H1 (cell line): Measurements from ENCODE around the gene PABPN1. TPM values are rescaled to one million over a fixed set of nuclear protein-coding genes. Genes with fewer than 3 reads are reported as not detected.

ENCODE experiments used
- CTCF ChIA-PET: fragments of 300-600 bp; sonication (Branson Sonifier 250); formaldehyde crosslinking; loops from one replicate; lab custom pipeline; 2021; ENCODE audit not compliant: partially characterized antibody; lab: Charles Lee
- POLR2A ChIA-PET: fragments of 300-600 bp; sonication (Branson Sonifier 250); formaldehyde crosslinking; loops from one replicate; lab custom pipeline; 2021; ENCODE audit warnings: inconsistent platforms; ENCODE audit not compliant: partially characterized antibody; lab: Charles Lee
- DNase-seq, 2 experiments: peaks; one replicate each; pipeline versions ENCODE4 v3.0.0 to v3.0.0-alpha.2; 2010 to 2022; ENCODE audit warnings: low spot score in 2 of 2, low read depth in 1 of 2, mixed read lengths in 1 of 2
- FAIRE-seq: peaks from 2 replicates; lab custom pipeline; 2011; peaks lifted over from hg19 to GRCh38; lab: Jason Lieb, UNC
- H2AFZ ChIP-seq: 2 replicates; pipeline ENCODE4 v1.8.1; 2012; ENCODE audit warnings: low read length, inconsistent platforms
- H2AK5ac ChIP-seq: 2 replicates; pipeline ENCODE4 v1.6.1; 2013; ENCODE audit warnings: low read depth, low read length
- H2BK120ac ChIP-seq: replicated peaks from 2 replicates; pipeline ENCODE3; 2013; ENCODE audit warnings: low read depth, low read length, inconsistent platforms
- H2BK12ac ChIP-seq: 2 replicates; pipeline ENCODE4 v1.6.1; 2013; ENCODE audit warnings: low read depth, low read length
- H2BK15ac ChIP-seq: 2 replicates; pipeline ENCODE4 v1.6.1; 2013; ENCODE audit warnings: low read length
- H2BK20ac ChIP-seq: 2 replicates; pipeline ENCODE4 v1.6.1; 2013; ENCODE audit warnings: low read length
- H2BK5ac ChIP-seq: 2 replicates; pipeline ENCODE4 v1.6.1; 2013; ENCODE audit warnings: low read depth, low read length
- H3K14ac ChIP-seq: 2 replicates; pipeline ENCODE4 v1.6.1; 2013; ENCODE audit warnings: inconsistent platforms; ENCODE audit not compliant: insufficient read length
- H3K18ac ChIP-seq: 2 replicates; pipeline ENCODE4 v1.6.1; 2013; ENCODE audit warnings: low read length; ENCODE audit errors: extremely low read depth
- H3K23ac ChIP-seq: 2 replicates; pipeline ENCODE4 v1.6.1; 2013; ENCODE audit warnings: inconsistent platforms; ENCODE audit not compliant: insufficient read length
- H3K23me2 ChIP-seq: 2 replicates; pipeline ENCODE4 v1.6.1; 2013; ENCODE audit warnings: low read depth, low read length
- H3K27ac ChIP-seq: 2 replicates; pipeline ENCODE4 v1.6.1; 2011; ENCODE audit warnings: low read depth, low read length, inconsistent platforms
- H3K27me3 ChIP-seq, 4 experiments: replicated peaks in 1 of 4; 1 replicate in 1 of 4; 2 replicates in 3 of 4; pipeline versions ENCODE4 v1.6.1 to v1.8.1; 2011 to 2013; ENCODE audit warnings: low read length in 3 of 4, mild to moderate bottlenecking in 3 of 4, inconsistent platforms in 2 of 4, mixed read lengths in 2 of 4, moderate library complexity in 1 of 4; ENCODE audit not compliant: control insufficient read depth in 3 of 4, insufficient read depth in 3 of 4; ENCODE audit errors: extremely low read depth in 1 of 4
- H3K36me3 ChIP-seq, 4 experiments: 2 replicates each; pipeline versions ENCODE4 v1.6.1 to v1.8.1; 2011 to 2013; ENCODE audit warnings: mild to moderate bottlenecking in 4 of 4, low read length in 3 of 4, moderate library complexity in 2 of 4, control low read depth in 1 of 4, inconsistent platforms in 1 of 4; ENCODE audit not compliant: insufficient read depth in 4 of 4, control insufficient read depth in 2 of 4
- H3K4ac ChIP-seq: replicated peaks from 2 replicates; pipeline ENCODE3; 2013; ENCODE audit warnings: low read length, low read depth, mixed read lengths, inconsistent platforms; ENCODE audit not compliant: insufficient read length
- H3K4me1 ChIP-seq, 4 experiments: replicated peaks in 1 of 4; 1 replicate in 1 of 4; 2 replicates in 3 of 4; pipeline versions ENCODE4 v1.6.1 to v1.8.1; 2011 to 2013; ENCODE audit warnings: low read length in 3 of 4, inconsistent platforms in 2 of 4, mixed read lengths in 1 of 4; ENCODE audit not compliant: insufficient read depth in 4 of 4, control insufficient read depth in 3 of 4
- H3K4me2 ChIP-seq, 2 experiments: 2 replicates each; pipeline versions ENCODE4 v1.6.1 to v1.8.1; 2011 to 2013; ENCODE audit warnings: low read depth in 2 of 2, low read length in 2 of 2, control low read depth in 1 of 2, inconsistent platforms in 1 of 2, mild to moderate bottlenecking in 1 of 2; ENCODE audit not compliant: insufficient read depth in 1 of 2
- H3K4me3 ChIP-seq, 4 experiments: fragments of 200-600, 300-600 bp in 1 of 4; sonication (generic), shearing (Covaris generic), sonication (Bioruptor Twin) in 1 of 4; 2 replicates each; pipeline versions ENCODE4 v1.5.1 to v1.8.1; 2011 to 2016; ENCODE audit warnings: low read length in 4 of 4, low read depth in 3 of 4, control low read depth in 2 of 4, inconsistent platforms in 2 of 4, mild to moderate bottlenecking in 2 of 4, mixed read lengths in 1 of 4, moderate library complexity in 1 of 4; ENCODE audit not compliant: insufficient read depth in 2 of 4; ENCODE audit errors: extremely low read depth in 1 of 4
- H3K56ac ChIP-seq: replicated peaks from 2 replicates; pipeline ENCODE3; 2013; ENCODE audit warnings: low read depth, mild to moderate bottlenecking, mixed read lengths, low read length, inconsistent platforms; ENCODE audit not compliant: insufficient read length
- H3K79me1 ChIP-seq: 2 replicates; pipeline ENCODE4 v1.6.1; 2013; ENCODE audit warnings: low read depth, low read length, control low read depth
- H3K79me2 ChIP-seq, 2 experiments: 2 replicates each; pipeline versions ENCODE4 v1.6.1 to v1.8.1; 2012 to 2013; ENCODE audit warnings: low read length in 2 of 2, mild to moderate bottlenecking in 2 of 2, inconsistent platforms in 1 of 2; ENCODE audit not compliant: insufficient read depth in 2 of 2, control insufficient read depth in 1 of 2
- H3K9ac ChIP-seq, 4 experiments: replicated peaks in 1 of 4; 1 replicate in 1 of 4; 2 replicates in 3 of 4; pipeline versions ENCODE4 v1.6.1 to v1.8.1; 2011 to 2013; ENCODE audit warnings: low read depth in 3 of 4, low read length in 3 of 4, control low read depth in 2 of 4, mild to moderate bottlenecking in 2 of 4, moderate library complexity in 2 of 4, inconsistent platforms in 1 of 4; ENCODE audit errors: extremely low read depth in 1 of 4
- H3K9me3 ChIP-seq, 2 experiments: 2 replicates each; pipeline versions ENCODE4 v1.6.1 to v1.8.1; 2012 to 2013; ENCODE audit warnings: mild to moderate bottlenecking in 2 of 2, moderate library complexity in 2 of 2, control low read depth in 1 of 2, inconsistent platforms in 1 of 2, low read depth in 1 of 2, low read length in 1 of 2, mixed read lengths in 1 of 2; ENCODE audit not compliant: insufficient read depth in 2 of 2
- H4K20me1 ChIP-seq, 2 experiments: replicated peaks in 1 of 2; 2 replicates each; pipeline versions ENCODE3 to v1.8.1; 2011 to 2013; ENCODE audit warnings: inconsistent platforms in 2 of 2, low read length in 2 of 2, mild to moderate bottlenecking in 1 of 2; ENCODE audit not compliant: insufficient read depth in 2 of 2, control insufficient read depth in 1 of 2
- H4K5ac ChIP-seq: 2 replicates; pipeline ENCODE4 v1.6.1; 2013; ENCODE audit warnings: low read length, low read depth, mixed read lengths, inconsistent platforms; ENCODE audit not compliant: insufficient read length
- H4K8ac ChIP-seq: 2 replicates; pipeline ENCODE4 v1.8.0; 2013; ENCODE audit warnings: mild to moderate bottlenecking, moderate library complexity, low read length, inconsistent platforms; ENCODE audit not compliant: insufficient read depth; ENCODE audit errors: extremely low read depth
- H4K91ac ChIP-seq: replicated peaks from 2 replicates; pipeline ENCODE3; 2013; ENCODE audit warnings: low read length, mixed read lengths, inconsistent platforms; ENCODE audit not compliant: insufficient read length
- BCL11A ChIP-seq, 2 experiments: IDR thresholded peaks; one replicate each; pipeline ENCODE4 v1.6.1; 2011; ENCODE audit warnings: low read depth in 2 of 2, low read length in 2 of 2, mild to moderate bottlenecking in 2 of 2
- CBX8 ChIP-seq: fragments of 300-800, 300-1000 bp; sonication (generic); IDR thresholded peaks from 2 replicates; pipeline ENCODE4 v1.7.1; 2016; ENCODE audit warnings: low read depth, low read length, borderline replicate concordance
- EGR1 ChIP-seq: IDR thresholded peaks from 2 replicates; pipeline ENCODE4 v1.6.1; 2011; ENCODE audit warnings: low read depth, low read length, borderline replicate concordance
- FOSL1 ChIP-seq: IDR thresholded peaks from 2 replicates; pipeline ENCODE4 v1.6.1; 2011; ENCODE audit warnings: mild to moderate bottlenecking, low read depth, low read length, moderate library complexity; ENCODE audit not compliant: insufficient read depth
- GTF2F1 ChIP-seq: IDR thresholded peaks from 2 replicates; pipeline ENCODE4 v1.6.1; 2012; ENCODE audit warnings: low read depth, low read length, improper control_type of control experiment, borderline replicate concordance
- HDAC6 ChIP-seq: IDR thresholded peaks from one replicate; pipeline ENCODE4 v1.7.1; 2012; ENCODE audit warnings: low read depth, mild to moderate bottlenecking, inconsistent platforms, low read length, moderate library complexity
- SIN3A ChIP-seq, 2 experiments: IDR thresholded peaks in 1 of 2; conservative IDR thresholded peaks in 1 of 2; 2 replicates each; pipeline ENCODE4 v1.6.1; 2011 to 2012; ENCODE audit warnings: low read length in 2 of 2, improper control_type of control experiment in 1 of 2, low read depth in 1 of 2, mild to moderate bottlenecking in 1 of 2
- SIRT6 ChIP-seq: IDR thresholded peaks from one replicate; pipeline ENCODE4 v1.7.1; 2012; ENCODE audit warnings: low read length, inconsistent platforms
- SRF ChIP-seq: IDR thresholded peaks from 2 replicates; pipeline ENCODE4 v1.6.1; 2011; ENCODE audit warnings: mild to moderate bottlenecking, low read depth, low read length, moderate library complexity
- TCF12 ChIP-seq: IDR thresholded peaks from 2 replicates; pipeline ENCODE4 v1.6.1; 2011; ENCODE audit warnings: low read depth, mild to moderate bottlenecking, low read length
- USF2 ChIP-seq: IDR thresholded peaks from 2 replicates; pipeline ENCODE4 v1.6.1; 2011; ENCODE audit warnings: low read length, improper control_type of control experiment
- whole genome bisulfite sequencing, 2 experiments: shearing (Covaris generic) in 1 of 2; methylation state at CpG; one replicate each; pipeline versions ENCODE4 v1.1.6 to v1.1.7; 2013 to 2015; ENCODE audit warnings: low lambda C conversion rate in 2 of 2, mixed read lengths in 2 of 2, inconsistent platforms in 1 of 2, low coverage in 1 of 2, missing lambda C conversion rate in 1 of 2; ENCODE audit not compliant: insufficient replicate concordance in 2 of 2, insufficient coverage in 1 of 2, insufficient read length in 1 of 2; ENCODE audit errors: extremely low coverage in 1 of 2, missing lambda C conversion rate in 1 of 2; 5-methylcytosine and 5-hydroxymethylcytosine counted together
- polyA plus RNA-seq, 7 experiments: library from polyadenylated mRNA; depleted of rRNA in 3 of 7; stranded (reverse) in 5 of 7; unstranded in 2 of 7; fragments of >200 nt in 5 of 7; fragments of 200-250 nt in 2 of 7; gene quantifications; 1 replicate in 5 of 7; 2 replicates in 1 of 7; 4 replicates in 1 of 7; pipeline versions ENCODE4 v1.2.1 to v1.2.3, GENCODE V29; 2011 to 2013; ENCODE audit warnings: missing spikeins in 2 of 7, mixed read lengths in 2 of 7
- total RNA-seq: library from RNA; stranded (reverse); fragmentation: NEBNext Ultra II Directional; extraction: Animal tissue kit (Norgen Biotek cat#: 25700); gene quantifications from 2 replicates; pipeline ENCODE4 v1.2.1, GENCODE V29; 2021
- TF ChIP-seq, protein P1 (sequence below): IDR thresholded peaks from 2 replicates; pipeline ENCODE4 v1.6.1; 2012; ENCODE audit warnings: inconsistent platforms

PABPN1 gene
- total and polyA plus RNA-seq, 2 of the 8 experiments (the other 6 are each of a cell fraction or from before 2014, with no cell fraction given), result 300 to 331 TPM

GRCh38 chr14:23355871-23356435, 34.7 kb downstream of the PABPN1 start:
- no peaks in the 10 kb centered on the region for H3K79me2 ChIP-seq
- H2AK5ac ChIP-seq, result no peak overlapping the region
- H3K9ac ChIP-seq, result no peak overlapping the region
- no peak overlapping the region for H3K4ac ChIP-seq
- H4K91ac ChIP-seq, result no peak overlapping the region
- no peak overlapping the region for H3K18ac ChIP-seq
- peaks cover 0 to 22% (median 9%) of the 10 kb centered on the region in 4 experiments; a peak in 4 of 8 replicates for H3K36me3 ChIP-seq
- H4K20me1 ChIP-seq, result peaks cover 0 to 4% of the 10 kb centered on the region in 2 experiments
- H3K23ac ChIP-seq, result no peak overlapping the region
- H2BK20ac ChIP-seq, result no peak overlapping the region
- H2AFZ ChIP-seq, result no peak overlapping the region
- H3K14ac ChIP-seq, result no peak overlapping the region
- no peak overlapping the region for H3K4me2 ChIP-seq
- no peak overlapping the region for H3K56ac ChIP-seq
- no peak overlapping the region for H2BK15ac ChIP-seq
- CTCF ChIA-PET, result interaction anchor here (0.9 to 20.9 kb wide), 6 partner anchors 8 to 55 kb away, joined by 3 to 333 read pairs (median 20); partner anchors contain the start of genes CMTM5 and IL25
- H4K5ac ChIP-seq, result no peak overlapping the region
- H4K8ac ChIP-seq, result no peak overlapping the region
- WGBS, 2 experiments, result 98% methylated on average over 6 of the region's 6 CpGs; no CpG with 5 or more reads in 1 of the 2 experiments
- H2BK12ac ChIP-seq, result no peak overlapping the region
- H3K27ac ChIP-seq, result no peak overlapping the region
- H2BK120ac ChIP-seq, result no peak overlapping the region
- no peaks in the 10 kb centered on the region for H3K9me3 ChIP-seq
- H3K27me3 ChIP-seq, result peaks cover 0 to 12% (median 8%) of the 10 kb centered on the region in 4 experiments; a peak in 6 of 7 replicates
- DNase-seq (no peak), FAIRE-seq (no peak)
- H3K4me1 ChIP-seq, result peaks cover 0 to 3% (median 2%) of the 10 kb centered on the region in 4 experiments; a peak in 4 of 7 replicates
- POLR2A ChIA-PET, result interaction anchor here (0.6 to 1.1 kb wide), 2 partner anchors 9 to 519 kb away, joined by 3 read pairs; partner anchors contain the start of gene MMP14
- H3K79me1 ChIP-seq, result no peaks in the 10 kb centered on the region
- peaks cover 10% of the 10 kb centered on the region for H3K23me2 ChIP-seq
- no peak overlapping the region for H3K4me3 ChIP-seq
- no peak overlapping the region for H2BK5ac ChIP-seq
- TF ChIP-seq TCF12, result no peak
- no peak for TF ChIP-seq SIRT6
- TF ChIP-seq CBX8, result no peak
- no peak for TF ChIP-seq USF2
- TF ChIP-seq FOSL1, result no peak
- TF ChIP-seq, protein P1, sequence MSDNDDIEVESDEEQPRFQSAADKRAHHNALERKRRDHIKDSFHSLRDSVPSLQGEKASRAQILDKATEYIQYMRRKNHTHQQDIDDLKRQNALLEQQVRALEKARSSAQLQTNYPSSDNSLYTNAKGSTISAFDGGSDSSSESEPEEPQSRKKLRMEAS, result no peak
- TF ChIP-seq SRF, result no peak
- no peak for TF ChIP-seq HDAC6
- TF ChIP-seq GTF2F1, result no peak
- TF ChIP-seq SIN3A (conservative IDR thresholded peaks at IDR 0.05 in 1 of 2, IDR thresholded peaks at IDR 0.05 in 1 of 2; ENCODE audit: low read depth in 1 of 2, low read length in 2 of 2), result no peak
- no peak for TF ChIP-seq BCL11A (IDR thresholded peaks at IDR 0.05; ENCODE audit: low read depth in 2 of 2, low read length in 2 of 2)
- TF ChIP-seq EGR1, result no peak
